Rectal smooth muscle tissue (tissue), 1 donor: ENCODE results near the gene TELO2.
A peak's percentile ranks its signal among the peaks of the same experiment; 100 is the strongest.
"Not testable (repeated sequence)": the region's sequence is repeated elsewhere in the genome, so short reads cannot be mapped to it uniquely, and the experiment has no call there.

ENCODE experiments used
- H3K27ac ChIP-seq: one replicate; pipeline ENCODE4 v1.7.0; 2013; ENCODE audit warnings: low read depth, low read length, inconsistent platforms
- H3K27me3 ChIP-seq: one replicate; pipeline ENCODE4 v1.7.0; 2013; ENCODE audit warnings: low read length; ENCODE audit not compliant: control insufficient read depth, insufficient read depth
- H3K36me3 ChIP-seq: one replicate; pipeline ENCODE4 v1.7.0; 2013; ENCODE audit warnings: low read length; ENCODE audit not compliant: control insufficient read depth, insufficient read depth
- H3K4me1 ChIP-seq: one replicate; pipeline ENCODE4 v1.7.0; 2013; ENCODE audit warnings: low read length; ENCODE audit not compliant: control insufficient read depth, insufficient read depth
- H3K4me3 ChIP-seq: one replicate; pipeline ENCODE4 v1.7.0; 2013; ENCODE audit warnings: low read length
- H3K9ac ChIP-seq: one replicate; pipeline ENCODE4 v1.7.0; 2013; ENCODE audit warnings: low read length

The TELO2 gene

DNA sequence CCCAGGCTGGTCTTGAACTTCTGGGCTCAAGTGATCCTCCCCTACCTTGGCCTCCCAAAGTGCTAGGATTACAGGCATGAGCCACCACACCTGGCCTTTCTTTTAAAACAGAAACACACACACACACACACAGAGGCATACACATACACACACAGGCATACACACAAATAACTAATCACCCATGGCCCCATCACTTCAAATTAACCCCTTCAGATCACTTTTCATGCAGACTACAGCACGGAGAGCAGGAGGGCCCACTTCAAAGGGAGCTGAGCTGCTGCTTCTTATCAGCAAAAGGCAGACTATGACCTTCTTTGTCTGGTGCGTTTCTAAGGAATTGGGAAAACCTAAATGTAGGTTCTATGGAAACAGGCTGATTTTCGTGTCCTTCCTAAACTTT is 20.2 kb upstream of the TELO2 start:
- Histone ChIP-seq H3K4me1 (peaks cover 8% of the 10 kb centered on the region), H3K36me3 (no peaks in the 10 kb centered on the region), H3K9ac (no peak overlapping the region), H3K27me3 (no peaks in the 10 kb centered on the region), H3K4me3 (no peak overlapping the region), H3K27ac (no peak overlapping the region)

DNA sequence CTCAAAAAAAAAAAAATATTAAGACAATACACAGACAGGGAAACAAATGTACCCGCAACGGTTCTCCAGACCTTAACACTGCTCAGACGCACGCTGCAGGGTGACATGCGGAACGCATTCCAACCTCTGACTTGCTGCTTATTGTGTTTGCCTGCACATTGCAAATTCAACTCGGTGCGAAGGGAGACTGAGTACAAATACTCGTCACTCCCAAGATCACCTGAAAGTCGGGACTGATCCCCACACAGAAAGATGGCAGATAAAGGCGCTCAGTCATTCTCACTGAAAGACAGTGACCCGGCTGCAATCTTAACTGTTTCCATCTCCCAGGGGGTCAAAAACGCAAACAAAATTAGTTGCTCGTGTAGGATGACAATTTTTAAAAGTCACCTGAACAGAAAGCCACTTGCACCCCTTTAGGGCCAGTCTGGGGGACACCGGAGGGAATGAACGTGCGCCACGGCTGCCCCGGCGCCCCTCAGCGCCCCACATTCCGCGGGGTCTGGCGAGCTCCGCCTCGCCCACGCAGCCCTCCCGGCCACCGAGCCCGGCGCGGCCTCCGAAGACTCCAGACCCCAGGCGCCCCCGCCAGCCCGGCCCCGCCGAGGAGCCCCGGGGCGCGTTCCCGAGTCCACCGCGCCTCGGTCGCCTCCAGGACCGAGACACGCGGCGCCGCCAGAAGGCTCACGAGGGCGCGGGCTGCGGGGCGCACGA is 18.9 kb upstream of the TELO2 start:
- H3K4me3 ChIP-seq, result peak overlapping the region; percentile 71
- H3K9ac ChIP-seq, result peak overlapping the region; percentile 60
- H3K27me3 ChIP-seq, result no peaks in the 10 kb centered on the region
- peaks cover 8% of the 10 kb centered on the region for H3K4me1 ChIP-seq
- no peaks in the 10 kb centered on the region for H3K36me3 ChIP-seq
- H3K27ac ChIP-seq, result peak overlapping the region; percentile 92

DNA sequence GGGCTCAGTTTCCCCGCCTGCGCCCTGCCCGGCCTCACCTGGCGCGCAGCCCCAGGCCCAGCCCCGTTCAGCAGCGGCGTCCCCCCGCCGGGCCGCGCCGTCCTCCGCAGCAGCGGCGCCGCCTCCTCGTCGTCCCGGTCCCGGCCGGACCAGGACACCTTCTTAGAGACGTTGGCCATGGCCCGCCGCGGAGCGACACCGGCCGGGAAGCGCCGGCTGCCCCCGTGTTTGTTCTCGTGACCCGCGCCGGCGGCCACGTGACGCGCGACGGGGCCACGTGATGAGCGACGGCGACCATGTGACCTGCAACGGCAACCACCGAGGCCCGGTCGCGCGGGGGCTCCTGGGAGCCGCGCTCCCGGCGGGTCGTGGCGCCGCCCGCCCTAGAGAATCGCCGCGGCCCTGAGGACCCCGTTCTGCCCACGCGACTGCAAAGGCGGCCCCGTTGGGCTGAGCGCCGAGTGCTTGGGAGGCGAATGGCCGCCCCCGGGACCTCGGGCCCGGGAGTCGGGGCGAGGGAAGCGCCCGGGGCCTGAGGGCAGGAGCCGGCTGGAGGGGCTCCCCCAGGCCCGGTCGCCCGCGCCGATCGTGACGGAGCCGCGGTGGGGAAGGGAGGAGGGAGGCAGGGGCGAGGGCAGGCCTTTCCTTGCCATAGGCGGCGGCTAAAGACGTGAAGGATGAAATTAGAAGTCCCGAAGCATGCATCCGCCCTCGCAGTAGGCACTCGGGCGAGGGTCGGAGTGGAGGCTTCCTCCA is 18.2 kb upstream of the TELO2 start, which contains the start of gene CLCN7:
Gene CLCN7 (minus strand): TSS at position 233 of the 756 bp plus-strand sequence. CDS start 54 bp downstream, at position 179.
- Histone ChIP-seq H3K27ac (peak within 1 kb of the TSS; percentile 92), H3K4me3 (peak within 1 kb of the TSS; percentile 71), H3K27me3 (no peaks in the 10 kb centered on the region), H3K36me3 (no peaks in the 10 kb centered on the region), H3K9ac (peak within 1 kb of the TSS; percentile 76), H3K4me1 (peaks cover 8% of the 10 kb centered on the region)

DNA sequence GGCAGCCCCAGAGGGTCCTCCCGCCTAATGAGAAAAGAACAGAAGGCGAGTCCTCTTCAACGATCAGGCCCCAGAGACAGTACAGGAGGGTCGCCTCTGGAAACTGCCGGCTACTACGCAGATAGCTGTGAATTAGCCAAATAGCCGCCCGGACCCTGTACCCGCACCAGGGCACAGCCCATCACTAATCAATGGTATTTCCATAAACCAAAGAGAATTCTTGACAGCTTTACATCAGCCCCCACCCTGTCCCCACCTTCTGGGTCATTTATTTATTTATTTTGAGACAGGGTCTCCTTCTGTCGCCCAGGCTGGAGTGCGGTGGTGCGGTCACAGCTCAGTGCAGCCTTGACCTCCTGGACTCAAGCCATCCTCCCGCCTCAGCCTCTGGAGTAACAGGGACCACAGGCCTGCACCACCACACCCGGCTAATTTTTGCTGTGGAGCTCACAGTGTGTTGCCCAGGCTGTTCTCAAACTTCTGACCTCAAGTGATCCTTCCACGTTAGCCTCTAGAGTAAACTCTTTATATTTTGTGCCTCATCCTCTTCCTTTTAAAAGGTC is 17.5 kb upstream of the TELO2 start:
- Histone ChIP-seq H3K4me1 (peaks cover 8% of the 10 kb centered on the region), H3K4me3 (peak overlapping the region; percentile 71), H3K36me3 (no peaks in the 10 kb centered on the region), H3K27ac (peak overlapping the region; percentile 92), H3K27me3 (no peaks in the 10 kb centered on the region), H3K9ac (peak overlapping the region; percentile 76)

DNA sequence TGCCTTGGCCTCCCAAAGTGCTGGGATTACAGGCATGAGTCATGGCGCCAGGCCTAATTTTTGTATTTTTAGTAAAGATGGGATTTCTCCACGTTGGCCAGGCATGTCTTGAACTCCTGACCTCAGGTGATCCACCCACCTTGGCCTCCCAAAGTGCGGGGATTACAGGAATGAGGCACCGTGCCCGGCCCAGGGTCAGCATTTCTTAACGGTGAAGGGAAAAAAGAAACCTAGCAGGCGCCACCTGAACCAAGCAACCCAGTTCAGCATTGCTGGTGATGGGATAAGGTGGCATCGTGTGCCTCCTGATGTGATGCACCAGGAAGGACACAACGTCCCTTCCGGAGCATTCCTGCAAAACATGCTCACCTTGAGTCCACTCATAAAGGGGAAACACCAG is 16.1 kb upstream of the TELO2 start:
- no peaks in the 10 kb centered on the region for H3K36me3 ChIP-seq
- no peaks in the 10 kb centered on the region for H3K27me3 ChIP-seq
- no peak overlapping the region for H3K4me3 ChIP-seq

DNA sequence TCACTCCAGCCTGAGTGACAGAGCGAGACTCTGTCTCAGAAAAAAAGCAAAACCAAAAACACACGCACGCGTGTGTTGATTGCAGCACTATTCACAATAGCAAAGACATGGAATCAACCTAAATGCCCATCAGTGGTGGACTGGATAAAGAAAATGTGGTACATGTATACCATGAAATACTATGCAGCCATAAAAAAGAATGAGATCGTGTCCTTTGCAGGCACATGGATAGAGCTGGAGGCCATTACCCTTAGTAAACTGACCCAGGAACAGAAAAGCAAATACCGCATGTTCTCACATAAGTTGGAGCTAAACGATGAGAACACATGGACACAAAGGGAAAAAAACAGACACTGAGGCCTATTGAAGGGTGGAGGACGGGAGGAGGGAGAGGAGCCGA is 14.2 kb upstream of the TELO2 start:
- H3K27me3 ChIP-seq, H3K4me1 ChIP-seq, H3K36me3 ChIP-seq, H3K4me3 ChIP-seq, H3K27ac ChIP-seq, H3K9ac ChIP-seq: not testable (repeated sequence)

More for the DNA sequence above, 16.1 kb upstream of the TELO2 start:
- no peak overlapping the region for H3K9ac ChIP-seq
- H3K4me1 ChIP-seq, result peaks cover 8% of the 10 kb centered on the region
- no peak overlapping the region for H3K27ac ChIP-seq

DNA sequence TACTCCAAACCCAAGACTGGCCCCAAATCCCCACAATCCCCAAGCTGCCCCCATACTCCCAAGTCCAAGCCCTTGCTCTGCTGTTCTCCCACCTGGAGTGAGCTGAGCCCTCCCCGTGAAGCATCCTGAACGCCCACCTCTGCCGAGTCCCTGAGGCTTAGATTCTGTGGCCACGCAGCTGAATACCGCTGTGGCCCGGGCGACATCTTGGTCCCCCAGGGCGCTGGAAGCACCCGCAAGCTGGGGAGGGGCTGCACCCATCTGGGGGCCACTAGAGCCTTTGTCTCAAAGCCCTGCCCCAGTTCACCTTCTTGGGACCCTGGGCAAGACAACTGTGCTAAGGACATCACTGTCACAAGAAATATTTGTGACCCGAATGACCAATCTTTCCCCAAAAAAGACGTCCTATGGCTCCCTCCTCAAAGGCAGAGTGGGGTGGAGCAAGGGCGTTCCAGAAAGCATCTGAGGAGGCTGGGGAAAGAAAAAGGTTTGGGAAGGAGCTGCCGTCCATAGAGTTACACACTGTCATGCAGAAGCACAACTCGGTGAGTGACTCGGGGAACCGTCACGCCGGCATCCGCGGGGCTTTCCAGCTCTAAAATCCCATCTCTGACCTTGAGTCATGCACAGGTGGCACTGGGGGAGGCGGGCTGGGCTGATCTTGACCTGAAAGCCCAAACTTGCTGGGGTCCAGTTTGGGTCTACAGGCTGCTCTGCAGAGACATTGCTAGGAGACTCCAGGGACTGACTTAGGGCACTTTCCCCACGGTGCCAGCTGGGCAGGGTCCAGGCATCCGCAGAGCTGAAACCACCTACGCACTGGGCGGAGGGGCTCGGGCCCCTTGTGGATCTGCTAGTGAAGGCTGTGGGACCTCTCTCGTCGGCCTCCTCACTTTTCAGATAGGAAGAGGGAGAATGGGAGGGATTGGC is 11.0 kb upstream of the TELO2 start:
- Histone ChIP-seq H3K9ac (no peak overlapping the region), H3K4me1 (no peaks in the 10 kb centered on the region), H3K36me3 (no peaks in the 10 kb centered on the region), H3K27ac (no peak overlapping the region), H3K27me3 (peaks cover 4% of the 10 kb centered on the region), H3K4me3 (no peak overlapping the region)

DNA sequence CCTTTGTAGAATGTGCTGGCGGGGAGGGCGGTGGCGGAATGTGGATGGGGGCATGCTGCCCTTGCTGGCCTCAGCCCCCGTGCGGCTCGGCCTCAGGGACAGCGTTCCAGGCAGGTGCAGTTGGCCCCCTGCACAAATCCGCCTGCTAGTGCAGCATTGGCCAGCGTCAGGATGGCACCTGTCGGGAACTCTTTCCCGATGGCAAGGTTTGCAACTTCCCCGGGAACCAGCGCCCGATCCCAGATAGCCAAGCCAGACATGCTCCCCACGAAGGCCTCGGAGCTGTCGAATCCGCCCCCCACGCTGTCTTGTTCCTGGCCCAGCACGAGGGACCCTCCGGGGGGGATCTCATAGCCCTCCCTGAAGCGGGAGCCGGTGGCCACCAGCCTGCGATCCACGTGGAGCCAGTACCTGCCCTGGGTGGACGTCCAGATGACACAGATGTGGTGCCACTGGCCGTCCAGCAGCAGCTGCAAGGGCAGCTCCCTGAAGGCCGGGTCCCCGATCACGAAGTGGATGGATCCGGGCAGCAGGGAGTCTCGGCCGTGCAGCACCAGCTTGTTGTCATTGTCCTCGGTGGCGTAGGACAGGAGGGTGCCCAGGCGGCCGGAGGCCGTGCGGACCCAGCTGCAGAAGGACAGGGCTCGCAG is 7.2 kb upstream of the TELO2 start:
- H3K27me3 ChIP-seq, result peaks cover 4% of the 10 kb centered on the region

DNA sequence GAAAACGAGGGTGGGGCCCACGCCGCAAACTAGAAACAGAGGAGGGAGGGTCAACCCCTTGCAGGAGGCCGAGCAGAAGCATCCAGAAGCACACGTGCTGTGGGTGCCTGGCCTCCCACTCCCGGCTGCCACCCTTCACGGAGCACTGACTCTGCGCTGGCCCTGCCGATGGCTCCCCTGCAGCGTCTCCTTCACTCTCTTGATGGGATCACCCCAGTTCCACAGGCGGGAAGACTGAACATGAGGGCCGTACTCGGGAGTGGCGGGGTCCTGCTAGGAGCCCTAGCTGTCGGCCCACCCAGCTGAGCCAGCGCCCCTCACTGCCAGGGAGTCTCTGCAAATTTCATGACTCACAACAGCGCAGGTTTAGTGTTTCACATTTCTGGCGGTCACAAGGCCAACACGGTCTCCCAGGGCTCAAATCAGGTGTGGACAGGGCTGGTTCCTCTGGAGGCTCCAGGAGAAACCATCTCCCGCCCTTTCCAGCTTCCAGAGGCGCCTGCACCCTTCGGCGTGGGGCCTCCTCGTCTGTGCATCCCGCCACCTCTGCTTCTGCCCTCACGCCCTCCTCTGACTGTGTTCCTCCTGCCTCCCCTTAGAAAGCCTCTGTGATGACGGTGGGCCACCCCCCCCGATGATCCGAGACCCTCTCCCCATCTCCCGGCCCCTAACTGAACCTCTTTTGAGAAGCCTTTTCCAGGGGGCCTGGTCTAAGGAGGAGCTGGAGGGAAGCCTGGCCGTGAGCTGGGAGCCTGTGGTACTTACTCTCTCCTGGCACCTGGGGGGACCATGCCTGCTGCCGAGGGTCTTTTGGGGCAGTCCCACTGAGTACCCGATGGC is 6.4 kb upstream of the TELO2 start:
- peaks cover 4% of the 10 kb centered on the region for H3K27me3 ChIP-seq
- H3K36me3 ChIP-seq, result no peaks in the 10 kb centered on the region
- H3K27ac ChIP-seq, result no peak overlapping the region
- no peaks in the 10 kb centered on the region for H3K4me1 ChIP-seq
- H3K9ac ChIP-seq, result no peak overlapping the region
- no peak overlapping the region for H3K4me3 ChIP-seq

More for the DNA sequence above, 7.2 kb upstream of the TELO2 start:
- Histone ChIP-seq H3K27ac (no peak overlapping the region), H3K4me1 (no peaks in the 10 kb centered on the region), H3K36me3 (no peaks in the 10 kb centered on the region), H3K4me3 (no peak overlapping the region), H3K9ac (no peak overlapping the region)

DNA sequence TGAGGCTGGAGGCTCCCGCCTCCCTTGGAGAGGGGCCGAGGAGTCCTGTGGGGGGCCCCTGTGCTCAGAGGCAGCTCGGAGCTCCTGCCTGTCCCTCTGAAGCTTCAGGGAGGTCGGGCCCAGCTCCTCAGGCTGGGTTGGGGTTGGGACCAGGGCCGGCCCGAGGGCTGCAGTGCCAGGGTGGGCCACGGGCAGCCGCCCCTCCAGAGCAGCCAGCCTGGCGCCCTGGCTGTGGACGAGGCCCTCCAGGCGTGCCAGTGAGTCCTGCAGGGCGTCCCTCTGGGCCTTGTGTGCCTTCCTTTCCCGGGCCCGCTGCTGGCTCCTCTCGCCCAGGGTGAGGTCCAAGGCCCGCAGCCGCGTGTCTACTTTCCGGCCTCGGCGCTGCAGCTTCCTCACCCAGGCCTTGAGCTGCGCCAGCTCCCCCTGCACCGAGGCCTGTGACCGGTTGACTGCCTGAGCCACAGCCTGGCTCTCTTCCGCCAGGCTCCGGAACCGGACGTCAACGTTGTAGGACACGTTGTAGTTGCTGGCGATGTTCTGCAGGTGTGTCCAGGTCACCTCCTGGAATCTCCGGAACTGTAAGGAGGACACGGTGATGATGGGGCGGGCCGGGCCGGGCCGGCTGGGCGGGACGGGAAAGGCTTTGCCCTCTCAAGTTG is 5.6 kb upstream of the TELO2 start:
- Histone ChIP-seq H3K4me1 (peaks cover 1% of the 10 kb centered on the region), H3K36me3 (no peaks in the 10 kb centered on the region), H3K9ac (no peak overlapping the region), H3K27ac (no peak overlapping the region), H3K27me3 (peaks cover 1% of the 10 kb centered on the region), H3K4me3 (no peak overlapping the region)
